Measurements from ENCODE around the gene RTL3. TPM values are rescaled to one million over a fixed set of nuclear protein-coding genes. Genes with fewer than 3 reads are reported as not detected.
"Not testable (repeated sequence)": the region's sequence is repeated elsewhere in the genome, so short reads cannot be mapped to it uniquely, and the experiment has no call there.

The RTL3 gene
- not detected for total RNA-seq

- DNase-seq (ENCODE audit: low spot score in 2 of 2): no peak
- FAIRE-seq: no peak
These were observed at the start of gene RTL3 for GRCh38 chrX:78658845-78659744. TSS of gene RTL3 (minus strand) at chrX:78659328. CDS start at chrX:78658420, 908 bp downstream.

GRCh38 chrX:78708816-78709215 lies 49.7 kb upstream of the RTL3 start:
- no peak for DNase-seq (ENCODE audit: low spot score in 2 of 2)
- FAIRE-seq: no peak

GRCh38 chrX:78708262-78708661 lies 49.1 kb upstream of the RTL3 start:
- no peak for DNase-seq (ENCODE audit: low spot score in 2 of 2)

GRCh38 chrX:78706071-78706470 lies 46.9 kb upstream of the RTL3 start:
- DNase-seq (ENCODE audit: low spot score in 2 of 2) (no peak), FAIRE-seq (no peak)

More at GRCh38 chrX:78708262-78708661, 49.1 kb upstream of the RTL3 start:
- FAIRE-seq: no peak

- FAIRE-seq: no peak
- no peak for DNase-seq (ENCODE audit: low spot score in 2 of 2)
These were observed 34.4 kb upstream of the RTL3 start for GRCh38 chrX:78693536-78693935.

GRCh38 chrX:78693012-78693411 lies 33.9 kb upstream of the RTL3 start:
- FAIRE-seq (no peak), DNase-seq (ENCODE audit: low spot score in 2 of 2) (no peak)

- DNase-seq (ENCODE audit: low spot score in 2 of 2) (no peak), FAIRE-seq (no peak)
These were observed 28.5 kb upstream of the RTL3 start for GRCh38 chrX:78687586-78687985.

- DNase-seq (ENCODE audit: low spot score in 2 of 2) (no peak), FAIRE-seq (no peak)
These were observed 14.1 kb upstream of the RTL3 start for GRCh38 chrX:78673246-78673645.

- no peak for DNase-seq (ENCODE audit: low spot score in 2 of 2)
- FAIRE-seq: no peak
These were observed 6.2 kb upstream of the RTL3 start for GRCh38 chrX:78665342-78665741.

GRCh38 chrX:78661836-78662235 lies 2.7 kb upstream of the RTL3 start:
- FAIRE-seq (no peak), DNase-seq (ENCODE audit: low spot score in 2 of 2) (no peak)

- no peak for DNase-seq (ENCODE audit: low spot score in 2 of 2)
- FAIRE-seq: no peak
These were observed 827 bp upstream of the RTL3 start for GRCh38 chrX:78659955-78660354.

GRCh38 chrX:78658414-78658813 lies 714 bp downstream of the RTL3 start:
- no peak for DNase-seq (ENCODE audit: low spot score in 2 of 2)
- no peak for FAIRE-seq

GRCh38 chrX:78655642-78656041 lies 3.5 kb downstream of the RTL3 start:
- DNase-seq (ENCODE audit: low spot score in 2 of 2): no peak
- no peak for FAIRE-seq

- no peak for FAIRE-seq
- DNase-seq (ENCODE audit: low spot score in 2 of 2): no peak
These were observed 5.9 kb downstream of the RTL3 start for GRCh38 chrX:78653118-78653822.

GRCh38 chrX:78650906-78651437 lies 8.2 kb downstream of the RTL3 start:
- no peak for DNase-seq (ENCODE audit: low spot score in 2 of 2)
- no peak for FAIRE-seq

- DNase-seq (ENCODE audit: low spot score in 2 of 2) (no peak), FAIRE-seq (no peak)
These were observed 15.3 kb downstream of the RTL3 start for GRCh38 chrX:78643874-78644273.

- FAIRE-seq (no peak), DNase-seq (ENCODE audit: low spot score in 2 of 2) (no peak)
These were observed 16.0 kb downstream of the RTL3 start for GRCh38 chrX:78643096-78643495.

- FAIRE-seq; DNase-seq (ENCODE audit: low spot score in 2 of 2): not testable (repeated sequence)
These were observed 23.0 kb downstream of the RTL3 start for GRCh38 chrX:78636096-78636495.

- FAIRE-seq (no peak), DNase-seq (ENCODE audit: low spot score in 2 of 2) (no peak)
These were observed 33.9 kb downstream of the RTL3 start for GRCh38 chrX:78624962-78625909.

GRCh38 chrX:78624426-78624825 lies 34.7 kb downstream of the RTL3 start:
- FAIRE-seq (no peak), DNase-seq (ENCODE audit: low spot score in 2 of 2) (no peak)

Data from frontal cortex (tissue), 4 donors.